NCI-H526 (cell line): ENCODE measurements around the gene AADACL4.
A peak's percentile ranks its signal among the peaks of the same experiment; 100 is the strongest.

ENCODE experiments used
- DNase-seq, 2 experiments: peaks; one replicate each; lab custom pipeline; 2025; lab: John Stamatoyannopoulos, UW

The AADACL4 gene

DNA sequence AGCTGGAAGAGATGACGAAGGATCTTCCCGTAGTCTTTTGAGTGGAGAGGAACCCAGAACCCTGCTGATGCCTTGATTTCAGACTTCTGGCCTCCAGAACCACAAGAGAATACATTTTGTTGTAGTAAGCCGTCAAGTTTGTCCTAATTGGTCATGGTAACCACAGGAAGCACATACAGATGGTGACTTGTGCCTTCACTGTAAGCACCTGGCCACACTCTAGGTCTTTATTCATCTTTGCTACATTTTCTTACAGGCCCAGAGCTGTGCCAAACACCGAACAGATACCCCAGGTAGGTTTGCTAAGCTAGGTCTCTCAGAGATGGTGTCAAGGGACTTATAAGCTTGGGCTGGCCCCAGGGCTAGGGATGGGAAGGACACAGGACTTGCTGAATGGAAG, 30.7 kb upstream of the AADACL4 start:
- DNase-seq = no peak

DNA sequence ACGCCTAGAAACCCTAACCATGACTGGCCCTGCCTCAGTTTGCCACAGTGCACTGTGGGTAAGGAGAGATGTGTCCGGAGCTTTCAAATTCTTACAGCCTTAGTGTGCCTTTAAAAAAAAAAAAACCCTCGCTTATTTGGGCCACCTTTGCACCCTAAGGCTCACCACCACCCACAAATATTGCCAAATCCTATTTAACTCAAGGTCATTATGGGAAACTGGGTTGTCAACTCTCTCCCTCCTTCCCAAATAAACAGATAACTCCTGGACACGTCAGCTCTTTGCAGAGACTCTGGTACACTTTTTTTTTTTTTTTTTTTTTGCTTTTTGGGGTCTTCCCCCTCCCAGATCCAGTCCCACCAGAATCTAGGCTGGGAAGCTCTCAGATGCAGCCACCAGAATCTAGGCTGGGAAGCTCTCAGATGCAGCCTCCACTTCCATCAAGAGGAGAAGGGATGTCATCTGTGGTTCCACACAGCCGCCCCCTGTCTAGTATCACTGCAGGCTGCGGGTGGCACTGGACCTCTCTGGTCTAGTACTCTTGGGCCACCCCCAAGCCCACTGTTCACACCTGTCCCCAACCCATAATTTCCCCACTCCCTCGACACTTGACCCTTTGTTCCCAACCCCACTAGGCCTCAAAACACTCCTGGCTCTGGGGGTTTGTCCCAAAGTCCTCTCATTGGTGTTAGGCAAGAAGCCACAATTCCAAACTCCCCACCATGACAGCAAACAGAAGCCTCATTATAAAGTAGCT, 29.3 kb upstream of the AADACL4 start:
- no peak for DNase-seq

DNA sequence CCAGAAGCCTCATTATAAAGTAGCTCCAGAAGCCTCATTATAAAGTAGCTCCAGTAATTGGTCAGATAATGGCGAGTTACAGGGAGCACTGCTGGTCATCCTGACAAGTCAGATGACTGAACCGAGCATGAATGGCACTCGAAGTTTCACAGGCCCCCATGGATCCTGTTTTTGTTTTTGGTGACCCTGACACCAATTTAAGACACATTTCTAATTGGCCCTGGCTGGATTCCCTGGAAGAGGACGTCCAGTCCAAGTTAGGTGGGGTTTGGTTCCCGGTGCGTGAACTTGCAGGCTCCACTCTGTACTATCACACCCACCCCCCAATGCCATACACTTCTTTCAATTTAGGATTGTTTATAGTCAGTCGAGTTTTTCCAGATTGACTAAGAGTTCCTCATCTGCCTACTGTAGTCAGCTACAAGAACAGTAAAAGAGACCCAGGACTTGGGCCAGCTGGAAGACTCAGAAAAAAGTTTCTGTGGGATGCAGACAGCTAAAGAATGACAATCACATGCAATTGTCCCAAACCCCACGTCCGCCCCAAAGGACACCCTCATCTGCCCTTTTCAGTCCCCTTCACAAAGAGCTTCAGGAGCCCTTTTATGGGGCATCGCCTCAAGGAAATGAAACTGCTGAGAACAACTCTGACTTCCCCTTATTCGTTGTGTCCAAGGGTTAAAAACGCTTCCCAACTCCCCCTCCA, 28.6 kb upstream of the AADACL4 start:
- DNase-seq = no peak

DNA sequence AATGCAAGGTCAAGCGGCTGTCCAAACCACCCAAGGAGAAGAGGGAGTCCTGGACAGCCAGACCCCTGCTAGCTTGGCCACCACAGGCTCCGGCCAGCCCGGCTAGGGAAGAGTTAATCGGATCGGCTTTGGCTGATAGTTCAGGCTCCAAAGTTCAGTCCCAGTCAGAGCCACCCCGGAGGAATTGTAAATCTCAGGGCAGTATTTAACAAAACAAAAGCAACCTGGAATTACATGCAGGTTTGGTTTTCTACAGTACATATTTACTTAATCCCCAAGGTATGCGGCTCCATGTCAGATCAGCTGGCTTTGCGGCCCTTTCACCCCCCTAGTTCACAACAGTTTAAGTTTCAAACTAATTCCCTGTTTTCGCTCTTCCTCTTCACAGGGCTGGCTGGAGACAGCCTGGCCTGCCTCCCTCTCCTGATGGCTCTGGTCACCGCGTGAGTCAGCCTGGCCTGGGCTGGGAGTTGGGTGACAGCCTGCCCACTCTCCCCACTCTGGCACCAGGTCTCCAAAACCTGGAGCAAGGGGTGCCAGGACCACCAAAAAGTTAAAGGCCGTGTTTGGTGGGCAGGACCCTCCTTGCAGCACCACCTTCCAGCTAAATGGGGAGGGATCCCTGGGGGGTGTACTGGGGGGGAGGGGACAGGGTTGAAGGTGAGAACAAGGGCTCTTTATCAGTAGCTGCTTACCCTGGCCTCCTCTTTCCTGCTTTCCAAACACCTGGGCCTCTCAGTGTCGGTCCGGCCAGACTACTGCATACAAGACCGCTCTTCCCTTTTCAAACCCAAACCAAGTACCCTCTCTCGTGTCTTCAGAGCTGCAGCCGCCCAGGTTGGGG, 27.8 kb upstream of the AADACL4 start:
- peak in 1 of 2 experiments; percentile 56 for DNase-seq

DNA sequence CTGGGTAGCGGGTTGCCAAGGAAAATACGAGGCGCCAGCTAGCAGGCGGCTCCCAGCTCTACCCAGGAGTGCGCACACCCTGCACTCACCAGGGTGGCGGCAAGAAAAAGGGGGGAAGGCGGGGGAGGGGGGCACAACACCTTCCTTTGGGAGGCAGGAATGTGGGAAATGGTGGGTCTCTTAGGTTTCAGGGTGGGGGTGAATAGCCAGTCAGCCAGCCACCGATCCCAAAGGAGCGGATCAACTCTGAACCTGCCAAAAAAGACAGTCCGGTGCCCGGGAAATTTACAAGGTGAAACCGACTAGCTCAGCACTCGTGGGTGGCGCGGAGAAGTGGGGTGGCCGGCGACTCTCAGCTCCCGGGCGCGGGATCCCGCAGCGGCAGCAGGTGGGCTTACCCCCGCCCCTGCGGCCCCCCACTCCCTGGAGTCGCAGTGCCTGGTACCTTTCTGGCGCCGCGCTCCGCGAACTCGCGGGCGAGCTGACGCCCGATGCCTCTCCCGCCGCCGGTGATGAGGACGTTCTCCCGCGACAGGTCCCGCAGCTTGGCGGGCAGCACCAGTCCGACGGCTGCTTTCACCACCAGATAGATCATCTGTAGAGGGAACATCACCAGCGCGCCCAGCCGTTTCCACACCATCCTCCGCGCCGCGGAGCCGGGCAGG, 27.0 kb upstream of the AADACL4 start:
- peak in 1 of 2 experiments; percentile 53 for DNase-seq

DNA sequence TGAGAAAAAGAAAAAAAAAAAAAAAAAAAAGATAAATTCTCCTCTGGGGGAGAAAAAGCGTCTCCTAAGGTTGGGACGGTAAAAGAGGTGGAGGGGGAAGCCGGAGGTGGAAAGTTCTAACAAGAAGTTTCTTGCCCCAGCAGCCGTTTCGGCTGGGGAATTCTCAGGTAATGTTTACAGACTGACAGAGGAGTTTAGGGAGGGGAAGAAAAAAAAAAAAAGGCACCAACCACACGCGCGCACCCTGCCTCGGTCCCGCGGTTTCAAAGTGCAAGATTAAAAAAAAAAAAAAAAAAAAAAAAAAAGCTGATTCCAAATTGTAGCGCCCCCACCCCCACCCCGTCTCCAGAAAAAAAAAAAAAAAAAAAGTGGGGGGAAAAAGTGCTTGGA, 26.4 kb upstream of the AADACL4 start:
- peak in 1 of 2 experiments; percentile 29 for DNase-seq

DNA sequence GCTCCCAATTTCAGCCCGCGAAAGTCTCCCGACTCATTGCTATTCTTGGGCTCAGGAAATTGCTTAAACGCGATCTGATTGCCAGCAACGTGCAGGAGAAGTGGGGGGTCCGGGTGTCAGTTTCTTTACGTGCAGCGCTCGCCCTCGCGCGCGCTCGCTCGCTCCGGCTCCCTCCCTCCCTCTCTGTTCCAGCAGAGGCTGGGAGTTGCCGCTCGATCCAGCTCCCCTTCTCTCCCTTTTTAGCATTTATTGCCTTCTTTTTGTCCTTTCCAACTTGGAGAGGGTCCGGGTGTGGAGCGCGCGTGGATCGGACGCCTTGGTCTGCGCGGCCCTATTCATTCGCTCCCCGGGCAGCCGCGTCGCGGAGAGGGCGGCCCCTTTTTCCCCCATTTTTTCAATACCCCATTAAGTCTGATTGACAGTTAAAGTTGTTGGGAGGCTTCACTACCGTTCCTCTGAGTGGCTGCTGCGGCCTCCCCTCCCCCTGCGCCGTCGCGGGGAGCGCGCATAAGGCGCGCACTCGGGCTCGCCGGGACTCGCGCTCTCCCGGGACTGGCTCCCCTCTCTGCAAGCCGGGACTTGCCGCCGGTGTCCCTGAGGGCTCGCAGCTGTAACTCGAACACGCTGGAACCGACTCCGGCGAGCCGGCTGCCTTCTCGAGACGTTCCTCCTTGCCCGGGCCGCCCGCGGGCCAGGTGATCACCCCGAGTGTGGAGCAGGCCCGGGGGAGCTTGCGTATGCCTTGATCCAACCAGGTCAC, 25.8 kb upstream of the AADACL4 start, which contains the start of gene DHRS3:
DHRS3 (minus strand) TSS at position 310 of the 760 bp plus-strand sequence. CDS start 862 bp downstream, outside the sequence.
- peak; percentile 59 to 87 for DNase-seq

DNA sequence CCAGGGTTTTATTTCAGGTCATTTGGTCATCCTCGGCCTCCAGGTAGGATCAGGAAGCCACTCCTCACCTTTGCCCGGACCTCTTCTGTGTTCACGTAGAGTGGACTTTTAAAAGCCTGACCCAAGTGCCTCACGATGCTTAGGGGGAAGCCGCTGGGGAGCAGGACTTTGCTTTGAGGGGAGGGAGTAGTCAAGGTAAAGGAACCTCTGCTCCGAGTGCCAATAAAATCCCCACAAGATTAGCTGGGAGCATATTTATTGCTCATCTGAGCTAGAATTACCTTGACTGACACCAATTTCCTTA, 25.3 kb upstream of the AADACL4 start:
- DNase-seq = peak in 1 of 2 experiments; percentile 38

DNA sequence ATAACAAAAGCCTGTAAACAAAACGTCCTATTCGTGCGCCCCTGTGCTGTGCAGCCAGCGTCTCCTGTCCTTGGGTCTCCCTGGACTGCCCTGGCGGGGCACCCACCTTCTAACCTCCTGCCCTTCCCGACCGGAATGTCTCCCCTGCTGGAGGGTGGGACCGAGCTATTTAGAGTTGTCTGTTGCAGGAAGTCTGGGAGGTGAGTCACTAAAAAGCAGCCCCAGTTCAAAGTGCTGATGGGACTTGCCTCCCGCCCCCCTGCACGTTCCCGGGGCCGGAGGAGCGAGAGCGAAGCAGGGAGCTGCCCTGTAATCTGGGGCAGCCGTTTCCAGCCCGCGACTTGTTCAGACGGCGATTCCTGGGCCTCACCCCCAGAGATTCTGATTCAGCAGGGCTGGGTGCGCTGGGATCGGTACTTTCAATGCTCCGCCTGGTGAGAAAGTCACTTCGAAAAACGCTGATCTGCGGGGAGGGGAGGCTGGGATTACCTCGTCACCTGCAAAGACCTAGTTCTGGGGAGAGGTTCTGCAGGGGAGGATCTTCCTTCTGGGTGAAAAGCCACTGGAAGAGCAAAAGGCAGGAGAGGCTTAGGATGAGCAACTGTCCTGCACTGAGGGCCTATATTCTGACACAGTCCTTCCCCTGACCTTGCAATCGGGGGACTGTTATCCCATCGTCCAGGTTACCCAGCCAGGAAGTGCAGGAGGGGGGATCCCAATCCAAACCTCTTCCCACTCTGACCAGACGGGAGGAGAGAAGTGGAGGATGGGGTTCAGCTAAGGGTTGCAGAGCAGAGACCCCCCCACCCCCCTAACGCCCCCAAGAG, 24.7 kb upstream of the AADACL4 start:
- DNase-seq = peak in 1 of 2 experiments; percentile 38

DNA sequence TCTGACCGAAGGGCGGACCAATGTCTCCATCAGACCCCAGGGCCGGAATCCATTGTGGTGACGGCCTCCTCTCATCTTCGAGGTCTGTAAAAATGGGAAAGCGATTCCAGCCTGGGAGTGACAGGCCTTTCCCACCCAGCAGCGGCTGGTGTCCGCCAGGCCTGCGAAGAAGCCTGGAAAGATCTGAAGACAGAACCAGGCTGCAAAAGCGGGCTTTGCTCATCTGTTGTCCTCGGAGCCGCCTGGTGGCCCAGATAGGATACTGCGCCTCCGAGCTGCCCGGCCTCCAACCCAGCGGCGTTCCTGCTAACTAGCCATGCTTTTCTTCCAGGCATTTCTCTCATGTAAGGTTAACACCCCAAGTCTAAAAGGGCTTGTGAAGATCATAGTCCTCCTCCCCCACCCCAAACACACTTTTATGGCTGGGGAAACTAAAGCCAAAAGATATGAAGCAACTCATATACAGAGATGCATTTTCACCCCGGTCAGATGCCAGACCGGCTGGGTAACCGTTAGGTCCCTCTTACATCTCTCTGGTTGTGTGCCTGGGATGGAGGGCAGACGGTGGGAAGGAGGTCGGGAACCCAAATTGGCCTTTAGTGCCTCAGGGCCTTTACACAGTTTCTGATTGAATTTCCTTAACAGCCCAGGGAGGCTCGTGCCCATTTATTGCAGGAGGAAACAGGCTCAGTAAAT, 23.9 kb upstream of the AADACL4 start:
- DNase-seq = peak; percentile 32 to 85

DNA sequence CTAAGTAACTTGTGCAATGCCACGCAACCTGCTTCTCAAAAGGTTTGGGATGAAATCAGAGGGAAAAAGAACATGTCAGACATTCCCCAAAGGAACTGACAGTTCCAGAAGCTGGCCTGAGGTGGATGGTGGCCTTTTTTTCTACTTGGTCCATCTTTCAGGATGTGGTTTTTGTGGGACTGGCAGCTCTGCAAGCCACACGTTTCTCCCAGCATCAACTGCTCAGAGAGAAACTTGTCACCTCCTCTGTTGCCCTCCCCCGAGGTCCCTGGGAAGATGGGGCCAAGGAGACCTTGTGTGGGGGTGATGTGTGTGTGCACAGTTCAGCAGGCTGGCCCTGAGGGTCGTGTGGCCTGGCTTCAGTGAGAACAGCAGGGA, 23.4 kb upstream of the AADACL4 start:
- no peak for DNase-seq

DNA sequence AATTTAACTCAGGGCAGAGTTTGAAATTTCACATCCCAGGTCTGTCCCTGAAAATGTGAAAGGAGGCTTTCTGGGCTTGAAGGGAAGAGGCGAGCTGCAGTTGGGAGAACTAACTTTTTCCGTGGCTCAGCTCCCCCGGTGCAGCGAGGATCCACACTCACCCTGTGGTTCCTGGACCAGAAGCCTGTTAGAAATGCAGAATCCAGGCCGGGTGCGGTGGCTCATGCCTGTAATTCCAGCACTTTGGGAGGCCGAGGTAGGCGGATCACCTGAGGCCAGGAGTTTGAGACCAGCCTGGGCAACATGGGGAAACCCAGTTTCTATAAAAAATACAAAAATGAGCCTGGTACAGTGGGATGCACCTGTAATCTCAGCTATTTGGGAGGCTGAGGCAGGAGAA, 23.0 kb upstream of the AADACL4 start:
- no peak for DNase-seq

DNA sequence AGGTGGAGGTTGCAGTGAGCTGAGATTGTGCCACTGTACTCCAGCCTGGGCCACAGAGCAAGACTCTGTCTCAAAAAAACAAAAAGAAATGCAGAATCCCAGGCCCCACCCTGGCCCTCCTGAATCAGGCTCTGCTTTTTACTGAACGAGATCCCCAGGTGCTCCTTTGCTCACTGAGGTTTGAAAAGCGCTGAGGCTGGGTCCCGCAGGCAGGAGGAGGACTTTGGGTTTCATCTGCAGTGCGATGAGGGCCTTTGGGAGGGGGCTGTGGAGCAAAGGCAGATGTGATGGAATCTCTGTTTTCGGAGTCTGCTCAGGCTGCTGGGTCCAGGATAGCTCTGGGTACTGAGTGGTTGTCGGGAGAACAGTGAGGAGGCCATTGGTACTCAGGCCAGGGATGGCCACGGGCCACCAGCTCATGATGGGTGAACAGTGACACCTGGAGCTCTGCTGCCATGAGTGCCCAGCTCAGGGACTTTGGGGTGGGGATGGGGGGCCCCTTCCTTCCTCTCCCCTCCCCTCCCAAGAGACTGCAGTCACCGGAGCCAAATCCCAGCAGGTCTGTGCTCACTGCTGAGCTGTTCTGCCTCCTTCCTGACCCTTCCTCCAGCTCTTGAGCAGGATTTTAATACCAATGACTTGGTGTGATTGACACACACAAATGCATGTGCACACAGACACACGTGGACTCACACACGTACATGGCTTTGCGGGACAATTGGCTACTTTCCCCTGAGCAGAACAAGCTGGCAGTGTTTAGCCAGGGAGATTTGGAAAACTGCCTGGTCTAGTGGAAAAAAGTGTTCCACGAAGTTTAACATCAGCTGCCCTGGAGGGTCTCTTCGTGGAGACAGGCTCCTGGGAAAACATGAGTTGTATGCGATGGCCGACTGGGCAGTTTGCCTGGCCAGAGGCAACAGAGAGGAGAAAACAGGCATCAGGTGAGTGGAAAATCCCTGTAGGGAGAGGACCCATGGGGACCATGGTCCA, 22.2 kb upstream of the AADACL4 start:
- no peak for DNase-seq

DNA sequence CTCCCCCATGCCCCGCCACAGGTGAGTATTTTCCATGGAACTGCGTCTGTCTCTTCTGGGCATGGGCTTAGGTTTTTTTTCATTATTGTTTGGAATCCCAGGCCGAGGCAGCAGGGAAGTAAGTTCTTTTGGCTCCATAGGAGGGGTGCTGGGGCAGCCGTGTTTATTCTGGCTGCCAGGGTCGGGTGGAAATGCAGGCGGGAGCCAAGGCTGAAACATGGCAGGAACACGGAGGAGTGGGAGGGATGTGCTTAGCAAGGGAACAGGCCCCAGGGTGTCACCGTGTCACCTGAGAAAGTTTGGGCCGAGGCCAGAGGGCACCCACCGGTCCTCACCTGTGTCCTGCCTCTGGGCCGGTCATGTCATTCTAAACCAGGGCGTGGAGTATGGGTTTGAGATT, 21.4 kb upstream of the AADACL4 start:
- DNase-seq = no peak

DNA sequence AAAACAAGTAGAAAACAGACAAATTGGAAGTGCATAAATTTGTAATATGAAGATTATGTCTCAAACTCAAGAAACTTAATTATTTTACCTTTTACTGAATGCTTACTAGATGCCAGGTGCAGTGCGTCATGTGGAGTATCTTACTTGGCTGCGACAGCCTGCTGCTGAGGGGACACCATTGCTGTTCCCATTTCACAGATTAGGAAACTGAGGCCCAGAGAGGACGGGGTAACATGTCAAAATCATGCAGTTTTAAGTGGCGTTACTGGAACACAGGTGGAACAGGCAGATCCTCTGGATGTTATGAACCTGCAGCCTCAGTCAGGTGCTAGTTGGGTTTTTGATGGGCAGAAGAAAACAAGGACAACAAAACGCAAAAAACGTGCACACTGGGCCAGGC, 18.6 kb upstream of the AADACL4 start:
- no peak for DNase-seq

DNA sequence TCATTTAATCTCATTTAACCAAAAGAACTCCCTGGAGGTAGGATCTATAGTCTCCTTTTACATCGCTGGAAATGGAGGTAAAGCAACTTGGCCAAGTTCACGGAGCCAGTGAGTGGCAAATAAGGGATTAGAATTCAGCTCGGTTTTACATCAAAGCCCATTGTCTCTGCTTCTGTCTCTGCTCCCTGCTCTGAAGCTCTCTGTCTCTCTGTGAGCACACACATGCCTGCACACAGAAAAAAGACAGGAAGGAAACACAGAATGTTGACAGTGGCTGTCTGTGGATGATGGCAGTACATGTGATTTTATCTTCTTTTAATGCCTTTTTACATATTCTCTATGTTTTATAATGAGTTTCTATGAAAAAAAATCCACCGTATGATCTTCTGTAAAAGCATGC, 17.0 kb upstream of the AADACL4 start:
- no peak for DNase-seq

DNA sequence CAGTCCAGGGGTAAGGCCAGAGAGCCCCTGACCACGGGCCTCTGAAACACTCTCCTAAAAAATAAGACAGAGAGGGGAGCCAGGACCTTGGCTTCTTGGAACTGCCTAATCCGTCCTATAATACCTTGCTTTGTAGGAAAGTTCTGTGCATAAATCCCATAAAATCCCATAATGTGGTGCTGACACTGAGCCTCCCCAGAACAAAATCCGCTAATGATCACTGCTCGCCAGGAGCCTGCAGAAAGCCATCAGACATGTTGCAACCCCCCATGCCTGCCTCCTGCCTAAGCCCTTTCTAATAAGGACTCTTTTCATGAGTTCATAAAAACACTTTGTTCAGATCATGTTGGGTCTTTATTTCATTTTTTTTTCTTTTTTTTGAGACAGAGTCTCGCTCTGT, 16.6 kb upstream of the AADACL4 start:
- DNase-seq = no peak

DNA sequence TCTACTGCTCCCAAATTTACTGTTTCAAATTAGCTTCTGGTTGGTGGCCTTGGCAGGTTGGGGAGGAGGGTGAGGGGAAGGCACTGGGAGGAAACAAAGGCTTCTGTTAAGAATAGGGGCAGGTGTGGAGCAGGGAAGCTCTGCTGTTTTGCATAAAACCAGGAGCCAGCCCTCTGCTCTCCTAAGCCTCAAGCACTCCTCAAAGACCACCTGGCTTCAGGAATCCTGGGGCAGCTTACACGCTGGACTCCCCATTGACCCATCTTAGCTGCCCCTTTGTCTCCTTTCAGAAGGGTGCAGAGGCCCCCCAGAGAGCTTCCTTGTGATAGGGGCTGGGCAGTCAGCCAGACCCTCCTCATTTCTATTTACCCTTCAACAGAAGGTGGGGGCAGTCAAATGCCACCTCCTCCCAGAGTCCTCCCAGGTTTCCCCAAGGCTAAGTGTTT, 14.4 kb upstream of the AADACL4 start:
- peak; percentile 96 to 98 for DNase-seq
